GM19468 (cell line): ENCODE measurements around the gene GSTM4.

Experiments
- ATAC-seq: cut with Tn5 transposase; IDR thresholded peaks from one replicate; pipeline ENCODE4 v1.9.1; 2021; ENCODE audit warnings: mild to moderate bottlenecking, moderate library complexity, moderate number of reproducible peaks; ENCODE audit not compliant: unreplicated experiment; ENCODE audit errors: extremely low read depth

The GSTM4 gene

GRCh38 chr1:109624201-109625010 lies 31.5 kb upstream of the GSTM4 start:
- no peak for ATAC-seq

GRCh38 chr1:109625176-109625575 lies 30.7 kb upstream of the GSTM4 start:
- ATAC-seq = no peak

- ATAC-seq = no peak
Measured at GRCh38 chr1:109625601-109626560, 30.0 kb upstream of the GSTM4 start.

GRCh38 chr1:109626682-109627408 lies 29.1 kb upstream of the GSTM4 start:
- ATAC-seq = no peak

- no peak for ATAC-seq
Measured at GRCh38 chr1:109627692-109628399, 28.1 kb upstream of the GSTM4 start.

GRCh38 chr1:109628540-109629321 lies 27.2 kb upstream of the GSTM4 start:
- no peak for ATAC-seq

- no peak for ATAC-seq
Measured at GRCh38 chr1:109629372-109630030, 26.4 kb upstream of the GSTM4 start.

GRCh38 chr1:109630081-109630897 lies 25.6 kb upstream of the GSTM4 start:
- no peak for ATAC-seq

- ATAC-seq = no peak
Measured at GRCh38 chr1:109630898-109631512, 24.9 kb upstream of the GSTM4 start.

GRCh38 chr1:109631513-109632505 lies 24.1 kb upstream of the GSTM4 start:
- no peak for ATAC-seq

GRCh38 chr1:109632671-109633346 lies 23.1 kb upstream of the GSTM4 start:
- ATAC-seq = no peak

- no peak for ATAC-seq
Measured at GRCh38 chr1:109634292-109634691, 21.6 kb upstream of the GSTM4 start.

- no peak for ATAC-seq
Measured at GRCh38 chr1:109634771-109635750, 20.8 kb upstream of the GSTM4 start.

- no peak for ATAC-seq
Measured at GRCh38 chr1:109635862-109636200, 20.1 kb upstream of the GSTM4 start.
